Right renal pelvis (tissue), 4 donors: ENCODE measurements around the gene EIF1B. TPM values are rescaled to one million over a fixed set of nuclear protein-coding genes. Genes with fewer than 3 reads are reported as not detected.
"Not testable (repeated sequence)": the region's sequence is repeated elsewhere in the genome, so short reads cannot be mapped to it uniquely, and the experiment has no call there.

ENCODE experiments used
- DNase-seq, 4 donors: peaks; one replicate each; pipeline ENCODE4 v3.0.0-alpha.2; 2013; ENCODE audit warnings: low read depth in 4 of 4, low spot score in 3 of 4, missing footprints in 1 of 4
- polyA plus RNA-seq, 4 donors: library from polyadenylated mRNA; unstranded; fragments of 120-200 nt; gene quantifications; one replicate each; pipeline ENCODE4 v1.2.1, GENCODE V29; 2013; ENCODE audit not compliant: insufficient read length in 4 of 4

The EIF1B gene
- 100 to 1,000 TPM; 133 to 143 (median 135) TPM for polyA plus RNA-seq

DNA sequence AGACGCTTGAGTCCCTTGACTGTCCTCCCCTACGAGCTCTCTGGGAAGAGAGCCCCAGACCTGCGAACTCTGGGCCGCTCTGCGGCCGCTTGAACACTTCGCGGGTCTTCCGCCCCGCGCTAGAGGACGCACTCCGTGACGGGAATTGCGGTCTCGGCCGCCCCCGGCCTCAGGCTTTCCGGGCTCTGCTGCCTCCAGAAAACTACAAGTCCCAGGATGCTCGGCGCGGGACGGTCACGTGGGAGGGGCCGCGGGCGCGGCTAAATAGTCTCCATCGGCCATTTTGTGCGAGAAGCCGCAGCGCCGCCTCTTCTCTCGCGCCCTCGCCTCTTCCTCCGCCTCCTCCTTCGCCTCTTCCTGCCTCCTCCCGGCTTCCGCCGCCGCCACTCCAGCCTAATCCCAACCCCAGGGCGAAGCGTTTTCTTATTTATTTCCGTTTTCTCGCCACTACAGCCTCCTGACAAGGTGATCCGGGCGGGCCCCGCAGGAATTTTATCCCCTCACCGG is at the start of gene EIF1B:
Gene EIF1B (plus strand): TSS at position 290 of the 507 bp plus-strand sequence. CDS start 235 bp downstream, outside the sequence.
- DNase-seq = peak; percentile 96 to 97 (median 96)

DNA sequence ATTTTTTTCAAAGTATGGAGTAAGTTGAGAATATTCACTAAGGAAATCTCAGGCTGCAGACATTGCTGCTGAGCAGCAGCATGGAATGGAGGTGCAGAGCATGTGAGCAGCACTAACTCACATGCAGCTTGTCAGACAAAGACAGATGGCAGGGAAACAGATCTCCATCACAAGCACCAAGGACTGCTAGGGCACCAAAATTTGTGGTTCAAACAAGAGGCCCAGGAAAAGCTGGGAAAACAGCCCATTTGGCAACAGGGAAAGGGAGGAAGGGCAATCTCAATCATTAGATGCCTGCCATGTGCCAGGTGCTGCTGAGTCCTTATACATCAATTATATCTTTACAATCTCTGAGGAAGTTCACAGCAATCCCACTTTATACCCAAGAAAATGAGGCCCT is 47.2 kb upstream of the EIF1B start:
- DNase-seq = no peak

DNA sequence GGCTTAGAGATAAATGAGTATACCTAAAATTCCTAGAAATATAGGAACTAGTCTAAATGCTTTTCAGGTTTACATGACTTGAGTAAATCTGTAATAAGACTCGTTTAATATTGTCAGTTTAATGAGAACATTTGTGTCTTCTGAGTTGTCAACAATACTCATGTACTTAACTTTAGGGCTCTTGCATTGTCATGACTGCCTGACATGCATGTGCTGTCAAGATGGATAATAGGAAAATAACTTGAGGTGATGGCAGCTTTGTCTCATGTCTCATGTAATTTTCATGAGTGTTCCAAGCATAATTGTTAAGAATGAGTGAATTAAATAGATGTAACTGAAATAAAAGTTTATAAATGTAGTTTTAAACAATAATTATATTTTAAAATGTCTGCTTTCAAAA is 45.1 kb upstream of the EIF1B start:
- DNase-seq = no peak

DNA sequence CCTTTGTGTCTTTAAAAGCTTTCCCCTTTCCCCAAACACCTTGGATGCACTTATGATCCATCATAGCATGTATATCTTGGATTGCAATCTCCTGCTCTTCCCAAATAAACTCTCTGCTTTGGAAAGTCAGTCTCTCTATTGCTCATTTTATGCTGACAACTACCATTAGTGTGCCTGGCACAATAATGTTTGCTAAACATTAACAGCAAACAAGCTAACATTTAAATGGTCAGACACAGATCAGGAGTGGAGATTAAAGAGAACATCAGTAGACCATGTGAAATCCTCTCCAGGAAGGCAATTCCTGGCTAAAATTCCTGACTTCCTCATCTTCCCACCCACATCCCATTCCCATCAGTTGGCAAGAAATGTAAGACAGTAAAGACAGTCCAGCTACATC is 44.3 kb upstream of the EIF1B start:
- peak in 1 of 4 donors; percentile 3 for DNase-seq

DNA sequence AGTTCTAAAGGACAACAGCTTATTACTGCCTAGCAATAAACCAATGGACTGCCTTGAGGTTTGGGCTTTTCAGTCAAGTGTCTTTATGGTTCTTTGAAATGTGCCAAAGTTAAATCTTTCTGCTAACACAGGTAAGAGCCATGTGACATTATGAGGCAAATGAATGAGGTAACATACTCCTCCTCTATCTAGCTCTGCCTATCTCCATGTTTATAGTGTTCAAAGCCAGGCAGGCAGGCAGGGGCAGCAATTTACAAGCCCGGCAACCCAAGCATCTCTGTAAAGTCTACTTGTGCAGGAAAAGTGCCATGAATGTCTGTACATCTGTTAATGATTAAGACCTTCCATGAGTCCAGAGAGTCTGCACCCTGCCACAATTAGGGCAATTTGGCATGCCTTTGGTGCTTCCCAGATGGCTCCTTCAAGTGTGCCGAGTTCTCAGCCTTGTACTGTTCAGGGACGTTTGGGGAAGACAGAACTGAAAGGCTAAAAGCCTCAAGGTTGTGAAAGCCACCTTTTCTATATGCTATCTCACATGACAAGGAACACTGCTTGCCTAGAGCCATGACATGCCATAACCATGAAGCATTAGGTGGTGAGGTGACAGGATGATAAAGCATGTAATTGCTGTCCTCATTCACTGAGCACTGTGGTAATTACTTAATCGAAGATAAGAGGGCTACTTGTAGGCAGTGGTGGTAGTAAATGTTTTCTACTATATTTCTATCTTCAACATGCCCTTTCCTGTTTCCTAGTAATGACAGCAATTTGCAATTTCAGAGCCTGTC is 41.4 kb upstream of the EIF1B start:
- no peak for DNase-seq

DNA sequence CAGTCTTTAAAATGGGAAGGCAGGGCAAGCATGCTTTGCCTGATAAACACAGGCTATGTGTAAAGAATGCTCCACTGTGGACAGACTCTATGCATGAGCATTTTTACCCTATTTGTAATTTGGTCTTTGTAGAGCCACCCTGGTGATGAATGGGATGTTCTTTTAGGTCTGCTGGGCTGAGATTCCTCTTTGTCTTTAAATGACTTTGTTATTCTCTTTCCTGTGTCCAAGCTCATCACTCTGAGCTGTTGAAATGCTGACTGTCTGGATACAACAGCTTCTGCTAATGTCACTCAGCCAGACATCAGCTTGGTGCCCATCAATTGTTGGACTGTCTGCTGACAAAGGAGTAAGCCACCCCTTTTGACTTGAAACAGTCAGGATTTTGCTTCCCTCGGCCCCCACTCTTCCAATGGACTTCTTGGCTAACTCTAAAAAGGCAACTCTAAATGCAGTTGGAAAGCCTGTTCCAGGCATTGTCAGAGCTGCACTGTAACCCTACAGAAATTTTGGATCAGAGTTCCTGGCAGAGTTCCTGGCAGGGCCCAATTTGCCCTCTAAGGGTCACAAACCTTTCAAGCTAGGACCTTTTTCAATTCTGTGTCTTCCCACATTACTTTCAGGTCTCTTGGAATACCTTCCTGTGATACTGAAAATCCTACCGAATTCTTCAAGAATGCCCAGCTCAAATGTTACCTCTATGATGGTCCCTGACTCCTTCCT is 40.5 kb upstream of the EIF1B start:
- DNase-seq = no peak

DNA sequence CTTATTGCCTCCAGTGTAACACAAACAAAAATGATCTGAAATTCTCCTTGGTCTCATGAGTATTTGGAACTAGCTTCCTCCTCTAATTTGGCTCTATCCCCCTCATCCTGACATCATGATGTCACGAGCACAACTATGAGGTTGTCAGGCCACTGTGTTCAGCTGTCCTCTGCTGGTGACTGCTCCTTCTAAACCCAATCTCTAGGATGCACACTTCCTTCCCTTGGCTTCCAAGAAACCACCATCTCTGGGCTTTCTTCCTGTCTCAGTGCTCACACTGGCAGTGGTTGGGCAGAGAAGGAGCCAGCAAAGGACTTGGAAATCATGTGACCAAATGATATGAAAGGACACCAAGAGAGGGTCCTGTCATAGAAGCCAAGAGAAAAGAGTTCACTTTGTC is 30.7 kb upstream of the EIF1B start:
- DNase-seq = no peak

DNA sequence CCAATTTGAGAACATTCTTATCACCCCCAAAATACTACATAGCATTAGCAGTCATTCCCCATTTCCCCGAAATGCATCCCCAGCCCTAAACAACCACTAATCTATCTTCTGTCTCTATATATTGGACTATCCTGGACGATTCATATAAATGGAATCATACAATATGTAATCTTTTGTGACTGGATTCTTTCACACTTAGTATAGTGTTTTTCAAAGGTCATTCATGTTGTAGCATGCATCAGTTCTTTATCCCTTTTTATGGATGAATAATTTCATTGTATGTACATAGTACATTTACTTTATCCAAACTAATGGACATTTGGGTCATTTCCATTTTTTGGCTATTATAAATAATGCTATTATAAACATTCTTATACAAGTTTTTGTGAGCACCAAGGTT is 27.5 kb upstream of the EIF1B start:
- no peak for DNase-seq

DNA sequence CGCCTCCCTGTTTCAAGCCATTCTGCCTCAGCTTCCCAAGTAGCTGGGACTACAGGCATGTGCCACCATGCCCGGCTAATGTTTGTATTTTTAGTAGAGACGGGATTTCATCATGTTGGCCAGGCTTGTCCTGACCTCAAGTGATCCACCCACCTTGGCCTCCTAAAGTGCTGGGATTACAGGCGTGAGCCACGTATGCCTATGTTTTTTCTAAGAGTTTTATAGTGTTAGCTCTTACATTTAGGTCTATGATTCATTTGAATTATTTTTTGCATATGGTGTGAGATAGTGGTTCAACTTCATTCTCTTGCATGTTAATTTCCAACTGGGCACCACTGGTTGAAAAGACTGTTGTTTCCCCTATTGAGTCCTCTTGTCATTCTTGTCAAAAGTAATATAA is 26.4 kb upstream of the EIF1B start:
- DNase-seq = not testable (repeated sequence)

DNA sequence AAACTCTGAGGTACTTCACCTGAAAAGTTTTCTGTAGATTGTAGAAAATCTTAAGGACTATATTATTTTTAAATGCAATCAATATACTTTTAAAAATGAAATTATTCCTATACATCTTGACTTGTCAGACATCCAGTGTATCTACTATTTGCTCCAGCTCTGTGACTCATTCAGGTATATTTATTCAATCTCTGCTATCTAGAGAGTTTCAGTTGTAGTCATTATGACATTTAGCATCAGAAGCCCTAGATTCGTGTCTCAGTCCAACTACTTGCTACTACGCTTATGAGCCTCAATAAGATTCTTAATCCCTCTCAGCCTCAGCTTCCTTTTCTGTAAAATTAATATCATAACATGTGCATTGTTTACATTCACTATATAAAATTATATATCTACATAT is 22.3 kb upstream of the EIF1B start:
- DNase-seq = no peak

DNA sequence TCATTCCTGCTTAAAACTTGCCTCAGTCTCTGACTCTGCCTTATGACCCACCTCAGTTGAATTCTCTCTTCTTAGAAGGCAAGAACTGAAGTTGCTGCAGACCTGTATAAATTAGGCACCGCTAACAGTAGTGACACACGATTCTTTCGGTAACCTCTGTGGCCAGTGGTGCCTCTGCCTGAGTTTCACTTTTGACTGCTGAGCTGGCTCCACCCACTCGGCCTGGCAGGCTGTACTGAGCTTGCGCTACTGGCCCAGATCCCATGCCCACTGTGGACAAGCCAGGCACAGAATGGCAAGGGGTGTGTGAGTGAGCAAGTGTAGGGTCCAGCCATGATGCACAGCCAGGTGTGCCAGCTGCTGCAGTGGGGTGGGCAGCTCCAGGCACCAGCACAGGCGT is 19.1 kb upstream of the EIF1B start:
- no peak for DNase-seq

DNA sequence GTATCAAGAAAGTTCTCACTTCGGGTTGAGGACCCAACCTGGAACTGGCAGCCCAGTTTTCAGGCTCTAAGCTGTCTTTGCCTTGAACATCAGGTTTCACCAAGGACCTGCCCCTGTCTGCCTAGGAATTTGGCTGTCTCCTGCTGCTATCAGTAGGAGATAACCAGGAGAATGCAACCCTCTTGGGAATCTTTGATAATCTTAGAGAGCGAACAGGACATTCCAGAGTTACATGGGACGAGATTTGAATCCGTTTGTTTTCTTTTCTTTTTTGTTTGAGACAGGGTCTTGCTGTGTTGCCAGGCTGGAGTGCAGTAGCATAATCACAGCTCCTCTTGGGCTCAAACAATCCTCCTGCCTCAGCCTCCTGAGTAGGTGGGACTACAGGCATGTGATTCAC is 18.0 kb upstream of the EIF1B start:
- DNase-seq = no peak

DNA sequence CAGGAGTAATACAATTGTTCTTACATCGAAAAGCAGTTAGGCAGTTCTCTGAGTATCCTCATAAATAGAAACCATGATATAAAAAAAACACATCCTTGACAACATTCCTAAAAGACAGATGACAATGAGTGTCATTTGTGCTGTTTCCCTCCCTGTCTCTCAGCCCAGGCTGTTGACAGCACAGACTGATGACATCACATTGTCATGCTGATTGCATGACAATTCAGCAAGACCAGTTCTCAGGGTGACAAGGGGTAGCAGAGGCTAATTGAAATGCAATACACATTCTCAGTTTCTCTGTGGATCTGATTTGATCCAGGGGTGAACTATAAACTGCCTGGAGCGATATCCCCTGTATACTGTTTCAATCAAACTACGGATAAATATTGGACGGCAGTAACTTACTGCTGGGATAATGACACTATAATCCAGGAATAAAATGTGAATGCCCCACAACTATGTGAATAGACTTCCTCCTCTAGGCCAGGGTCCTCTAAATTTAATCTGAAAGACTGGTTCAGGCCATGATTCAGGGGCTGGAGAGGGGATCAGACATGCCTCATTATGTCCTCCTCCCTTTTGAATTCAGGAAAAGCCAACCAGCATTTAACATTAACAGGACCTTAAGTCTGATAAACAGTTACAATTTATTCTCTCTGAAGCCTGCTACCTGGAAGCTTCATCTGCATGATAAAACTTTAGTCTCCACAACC is 16.7 kb upstream of the EIF1B start:
- no peak for DNase-seq

DNA sequence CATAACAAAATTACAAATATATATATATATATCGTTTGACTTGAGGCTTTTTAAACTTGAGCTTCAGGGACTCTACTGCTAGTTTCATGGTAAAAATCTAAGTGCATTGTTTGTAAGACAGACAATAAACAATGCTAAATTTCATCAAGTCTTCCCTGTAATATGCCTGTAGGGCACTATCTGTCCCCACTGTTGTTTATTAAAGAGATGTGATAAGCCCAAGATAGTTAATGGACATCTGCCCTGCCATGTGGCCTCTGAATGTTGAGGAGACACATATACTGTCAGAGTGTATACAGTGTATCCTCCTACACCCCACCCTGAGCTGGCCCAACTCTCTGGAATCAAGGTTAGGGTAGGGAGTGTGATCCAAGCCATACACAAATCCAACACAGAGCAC is 15.1 kb upstream of the EIF1B start:
- DNase-seq = no peak

DNA sequence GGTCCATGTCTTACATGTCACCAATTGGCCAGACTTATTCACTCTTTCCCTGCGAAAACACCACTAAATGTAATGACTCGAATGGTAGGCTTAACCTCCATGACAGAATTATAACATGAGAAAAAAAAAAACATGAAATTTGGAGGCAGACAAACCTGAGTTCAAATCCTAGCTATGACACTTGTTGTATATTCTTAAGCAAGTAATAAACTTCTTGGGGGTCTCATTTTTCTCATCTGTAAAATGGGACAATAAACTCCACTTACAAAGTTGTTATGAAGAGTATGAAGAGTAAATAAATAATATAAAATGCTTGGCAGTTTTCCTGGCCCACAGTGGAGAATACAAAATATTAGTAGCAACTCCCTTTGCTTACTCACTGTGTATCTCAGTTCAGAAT is 11.4 kb upstream of the EIF1B start:
- no peak for DNase-seq

DNA sequence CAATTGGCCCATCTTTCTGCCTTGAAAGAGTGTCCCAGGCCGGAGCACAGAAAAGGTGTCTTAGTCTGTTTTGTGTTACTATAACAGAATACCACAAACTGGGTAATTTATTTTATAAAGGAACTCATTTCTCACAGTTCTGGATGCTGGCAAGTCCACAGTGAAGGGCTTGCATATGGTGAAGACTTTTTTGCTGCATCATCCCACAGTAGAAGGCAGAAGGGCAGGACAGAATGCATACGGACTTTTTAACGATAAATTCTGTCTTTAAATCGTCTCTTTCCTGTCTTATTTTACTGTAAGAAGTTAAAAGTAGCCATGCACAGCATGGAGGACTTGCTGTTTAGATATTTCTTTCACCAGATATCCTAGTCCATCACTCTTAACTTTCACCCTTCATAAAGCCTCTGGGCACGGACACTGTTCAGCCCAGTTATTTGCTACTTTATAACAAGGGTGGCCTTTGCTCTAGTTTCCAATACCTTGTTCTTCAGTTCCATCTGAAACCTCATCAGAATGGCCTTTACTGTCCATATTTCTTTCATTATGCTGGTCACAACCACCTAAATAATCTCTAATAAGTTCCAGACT is 10.3 kb upstream of the EIF1B start:
- no peak for DNase-seq

DNA sequence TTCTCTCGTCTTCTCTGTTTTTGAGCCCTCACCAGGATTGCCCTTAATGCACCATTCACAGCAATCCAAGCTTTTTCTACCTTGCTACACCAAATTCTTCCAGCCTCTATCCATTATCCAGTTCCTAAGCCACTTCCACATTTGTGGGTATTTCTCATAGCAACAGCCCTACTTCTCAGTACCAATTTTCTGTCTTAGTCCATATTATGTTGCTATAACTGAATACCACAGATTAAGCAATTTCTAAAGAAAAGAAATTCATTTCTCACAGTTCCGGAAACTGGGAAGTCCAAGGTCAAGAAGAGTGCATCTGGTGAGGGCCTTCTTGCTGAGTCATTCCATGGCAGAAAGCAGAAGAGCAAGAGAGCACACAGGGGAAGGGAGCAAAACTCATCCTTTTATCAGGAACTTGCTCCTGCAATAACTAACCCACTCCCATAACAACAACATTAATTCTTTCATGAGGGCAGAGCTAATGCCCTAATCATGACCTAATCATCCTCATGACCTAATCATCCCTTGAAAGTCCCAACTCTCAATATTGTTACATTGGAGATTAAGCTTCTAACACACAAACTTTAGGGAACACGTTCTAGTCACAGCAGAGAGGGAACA is 9.7 kb upstream of the EIF1B start:
- DNase-seq = no peak

DNA sequence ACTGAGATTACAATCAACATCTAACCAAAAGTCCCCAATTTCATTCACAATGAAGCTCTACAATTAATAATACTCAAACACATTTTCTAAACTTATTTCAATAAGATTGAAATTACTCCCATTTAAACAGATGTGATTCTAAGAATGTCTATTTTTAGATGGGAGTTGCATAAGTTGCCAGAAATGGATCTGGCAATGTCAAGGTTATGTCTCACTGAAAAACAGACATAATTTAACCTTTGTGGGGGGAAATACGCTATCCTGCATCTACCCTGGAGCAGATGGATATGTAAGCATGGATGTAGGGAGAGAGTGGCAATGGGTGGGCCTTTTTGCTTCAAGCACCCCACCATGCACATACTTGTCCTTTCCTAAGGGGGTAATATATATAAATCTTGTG is 6.7 kb upstream of the EIF1B start:
- DNase-seq = no peak

DNA sequence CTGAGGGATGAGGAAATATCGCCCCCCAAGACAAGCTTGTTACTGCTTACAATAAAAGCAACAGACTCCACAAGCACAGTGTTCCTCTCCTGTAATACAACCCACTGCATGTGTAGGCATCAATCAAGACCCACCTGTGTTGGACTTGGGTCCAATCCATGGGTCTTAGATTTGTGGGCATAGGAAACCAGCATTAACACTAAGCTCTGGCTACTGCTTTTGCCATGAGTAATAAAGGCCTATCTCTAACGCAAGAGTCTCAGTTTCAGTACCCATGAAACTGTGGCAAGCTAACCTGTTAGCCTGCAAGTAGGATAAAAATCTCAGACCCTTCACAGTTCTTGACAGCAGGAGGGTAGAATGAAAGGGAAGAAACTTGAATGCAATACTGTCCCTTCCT is 5.2 kb upstream of the EIF1B start:
- DNase-seq = no peak

DNA sequence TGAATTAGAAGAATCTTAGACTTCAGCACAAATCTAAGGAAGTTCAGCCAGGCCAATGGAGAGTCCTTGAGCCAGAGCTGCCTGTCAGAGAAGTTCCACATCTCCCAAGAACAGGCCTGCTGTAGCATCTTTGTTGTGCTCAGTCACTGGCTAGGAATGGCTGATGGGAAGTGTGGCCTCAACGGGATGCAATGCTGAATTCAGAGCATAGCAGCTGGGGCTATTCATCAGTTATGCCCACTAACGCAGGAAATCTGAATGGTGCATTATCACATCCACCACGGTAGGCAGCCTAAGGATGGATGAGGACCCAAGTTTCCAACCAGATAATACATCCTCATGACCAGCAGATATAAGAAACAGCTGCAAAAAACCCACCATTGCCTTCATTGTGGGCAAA is 3.2 kb upstream of the EIF1B start:
- no peak for DNase-seq

DNA sequence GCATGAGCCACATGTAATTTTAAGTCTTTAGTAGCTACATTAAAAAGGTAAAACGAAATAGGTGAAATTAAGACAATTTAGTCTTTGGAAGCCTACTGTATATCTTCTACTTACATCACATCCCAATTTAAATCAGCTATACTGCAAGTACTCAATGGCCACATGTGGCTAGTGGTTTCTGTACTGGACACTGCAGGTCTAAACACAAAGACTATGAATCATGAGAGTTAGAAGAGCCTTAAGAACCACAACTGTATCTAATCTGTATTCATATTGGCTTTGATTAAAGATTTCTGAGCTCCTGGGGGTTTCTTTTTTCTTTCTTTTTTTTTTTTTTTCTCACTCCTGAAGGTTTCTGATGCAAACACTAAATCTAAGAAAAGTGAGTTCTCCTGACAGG is 2.3 kb upstream of the EIF1B start:
- DNase-seq = no peak
